Vagina (tissue), 2 donors: ENCODE data around the gene HACD4. TPM values are rescaled to one million over a fixed set of nuclear protein-coding genes. Genes with fewer than 3 reads are reported as not detected.

Experiments used
- DNase-seq, 2 donors: peaks; one replicate each; pipeline ENCODE4 v3.0.0-alpha.2; 2017; ENCODE audit errors: extremely low spot score in 2 of 2
- H3K27ac ChIP-seq: fragments of 200-600 bp; sonication (generic); one replicate; pipeline ENCODE4 v1.5.1; 2019
- H3K27me3 ChIP-seq: fragments of 200-600 bp; sonication (generic); one replicate; pipeline ENCODE4 v1.5.1; 2019
- H3K36me3 ChIP-seq, 2 donors: fragments of 200-600 bp; sonication (generic); one replicate each; pipeline ENCODE4 v1.5.1; 2017 to 2019
- H3K4me1 ChIP-seq: fragments of 200-600 bp; sonication (generic); one replicate; pipeline ENCODE4 v1.5.1; 2019
- H3K4me3 ChIP-seq, 2 donors: fragments of 200-600 bp; sonication (generic); 1 replicate in 1 of 2; 2 replicates in 1 of 2; pipeline ENCODE4 v1.5.1; 2016 to 2019
- H3K9me3 ChIP-seq: fragments of 200-600 bp; sonication (generic); one replicate; pipeline ENCODE4 v1.5.1; 2019
- CTCF ChIP-seq, 3 experiments: fragments of 450-650 bp in 2 of 3; fragments of 200-600 bp in 1 of 3; sonication (generic) in 1 of 3; IDR thresholded peaks; one replicate each; pipeline ENCODE4 v1.5.1; 2017 to 2019; ENCODE audit warnings: antibody characterized with exemption in 3 of 3, mild to moderate bottlenecking in 2 of 3, moderate library complexity in 2 of 3
- POLR2A ChIP-seq, 2 donors: fragments of 450-650 bp; IDR thresholded peaks; one replicate each; pipeline ENCODE4 v1.6.1; 2017; ENCODE audit warnings: antibody characterized with exemption in 2 of 2, mild to moderate bottlenecking in 2 of 2, moderate library complexity in 2 of 2
- POLR2AphosphoS5 ChIP-seq, 2 donors: sonication (generic); formaldehyde crosslinking; IDR thresholded peaks; one replicate each; pipeline ENCODE4 v1.9.0; 2017; ENCODE audit warnings: antibody characterized with exemption in 2 of 2, mild to moderate bottlenecking in 2 of 2, low read depth in 1 of 2; ENCODE audit not compliant: insufficient read depth in 1 of 2
- intact Hi-C: fragments of 100-400 bp; cut with DNase I; formaldehyde crosslinking; loops from one replicate; pipeline ENCODE4 v1.15.1; 2023
- total RNA-seq: library from RNA; depleted of rRNA; stranded (reverse); fragments of >200 nt; gene quantifications from one replicate; pipeline ENCODE4 v1.2.3, GENCODE V29; 2016

Gene HACD4
- total RNA-seq, 1 donor from 2014 or later: 3.2 TPM

- TF ChIP-seq POLR2AphosphoS5 (IDR thresholded peaks at IDR 0.05; ENCODE audit: insufficient read depth in 1 of 2, low read depth in 1 of 2) (no peak), POLR2A (IDR thresholded peaks at IDR 0.05) (no peak), CTCF (IDR thresholded peaks at IDR 0.05) (no peak)
- intact Hi-C loops: no loop called here
- Histone ChIP-seq H3K9me3 (no peaks in the 10 kb centered on the region), H3K4me1 (peaks cover 14% of the 10 kb centered on the region), H3K27me3 (no peaks in the 10 kb centered on the region), H3K4me3 (no peak overlapping the region), H3K36me3 (peaks cover 0 to 11% of the 10 kb centered on the region in 2 donors), H3K27ac (no peak overlapping the region)
- DNase-seq: no peak
These were observed 43.9 kb downstream of the HACD4 start for GRCh38 chr9:20987521-20987920.

- Histone ChIP-seq H3K4me3 (no peak overlapping the region), H3K36me3 (peaks cover 0 to 11% of the 10 kb centered on the region in 2 donors), H3K27ac (no peak overlapping the region), H3K4me1 (peaks cover 19% of the 10 kb centered on the region), H3K9me3 (no peaks in the 10 kb centered on the region), H3K27me3 (no peaks in the 10 kb centered on the region)
- no peak for TF ChIP-seq POLR2AphosphoS5 (IDR thresholded peaks at IDR 0.05; ENCODE audit: insufficient read depth in 1 of 2, low read depth in 1 of 2)
- no peak for TF ChIP-seq POLR2A (IDR thresholded peaks at IDR 0.05)
- no peak for TF ChIP-seq CTCF (IDR thresholded peaks at IDR 0.05)
- intact Hi-C loops: no loop called here
- DNase-seq: no peak
These were observed 45.4 kb downstream of the HACD4 start for GRCh38 chr9:20985851-20986600.

- Histone ChIP-seq H3K36me3 (no peaks in the 10 kb centered on the region), H3K4me1 (peaks cover 19% of the 10 kb centered on the region), H3K4me3 (no peak overlapping the region), H3K9me3 (no peaks in the 10 kb centered on the region), H3K27ac (no peak overlapping the region), H3K27me3 (no peaks in the 10 kb centered on the region)
- intact Hi-C loops: no loop called here
- no peak for DNase-seq
- TF ChIP-seq POLR2A (IDR thresholded peaks at IDR 0.05): no peak
- no peak for TF ChIP-seq POLR2AphosphoS5 (IDR thresholded peaks at IDR 0.05; ENCODE audit: insufficient read depth in 1 of 2, low read depth in 1 of 2)
- TF ChIP-seq CTCF (IDR thresholded peaks at IDR 0.05): no peak
These were observed 46.9 kb downstream of the HACD4 start for GRCh38 chr9:20984506-20984905.

- intact Hi-C loops: no loop called here
- H3K4me3 ChIP-seq: no peak overlapping the region
These were observed 50.0 kb downstream of the HACD4 start for GRCh38 chr9:20981486-20981885.

More at GRCh38 chr9:20981486-20981885, 50.0 kb downstream of the HACD4 start:
- H3K27me3 ChIP-seq: no peaks in the 10 kb centered on the region
- H3K9me3 ChIP-seq: no peaks in the 10 kb centered on the region
- H3K27ac ChIP-seq: peak overlapping the region; percentile 47
- no peaks in the 10 kb centered on the region for H3K36me3 ChIP-seq
- TF ChIP-seq POLR2A (IDR thresholded peaks at IDR 0.05) (no peak), CTCF (IDR thresholded peaks at IDR 0.05) (no peak), POLR2AphosphoS5 (IDR thresholded peaks at IDR 0.05; ENCODE audit: insufficient read depth in 1 of 2, low read depth in 1 of 2) (no peak)
- no peak for DNase-seq
- H3K4me1 ChIP-seq: peaks cover 19% of the 10 kb centered on the region
